ENCODE data around the gene NWD2.

NWD2 gene

GRCh38 chr4:37243722-37244582 lies 591 bp upstream of the NWD2 start:
- no peak for DNase-seq (ENCODE audit: low read depth)
- no peak overlapping the region for H3K4me3 ChIP-seq (ENCODE audit: low read depth, low read length)
- TF ChIP-seq, protein P1, sequence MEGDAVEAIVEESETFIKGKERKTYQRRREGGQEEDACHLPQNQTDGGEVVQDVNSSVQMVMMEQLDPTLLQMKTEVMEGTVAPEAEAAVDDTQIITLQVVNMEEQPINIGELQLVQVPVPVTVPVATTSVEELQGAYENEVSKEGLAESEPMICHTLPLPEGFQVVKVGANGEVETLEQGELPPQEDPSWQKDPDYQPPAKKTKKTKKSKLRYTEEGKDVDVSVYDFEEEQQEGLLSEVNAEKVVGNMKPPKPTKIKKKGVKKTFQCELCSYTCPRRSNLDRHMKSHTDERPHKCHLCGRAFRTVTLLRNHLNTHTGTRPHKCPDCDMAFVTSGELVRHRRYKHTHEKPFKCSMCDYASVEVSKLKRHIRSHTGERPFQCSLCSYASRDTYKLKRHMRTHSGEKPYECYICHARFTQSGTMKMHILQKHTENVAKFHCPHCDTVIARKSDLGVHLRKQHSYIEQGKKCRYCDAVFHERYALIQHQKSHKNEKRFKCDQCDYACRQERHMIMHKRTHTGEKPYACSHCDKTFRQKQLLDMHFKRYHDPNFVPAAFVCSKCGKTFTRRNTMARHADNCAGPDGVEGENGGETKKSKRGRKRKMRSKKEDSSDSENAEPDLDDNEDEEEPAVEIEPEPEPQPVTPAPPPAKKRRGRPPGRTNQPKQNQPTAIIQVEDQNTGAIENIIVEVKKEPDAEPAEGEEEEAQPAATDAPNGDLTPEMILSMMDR (IDR thresholded peaks at IDR 0.05; ENCODE audit: low read depth, low read length, missing control alignments), result peak; percentile 22

DNA sequence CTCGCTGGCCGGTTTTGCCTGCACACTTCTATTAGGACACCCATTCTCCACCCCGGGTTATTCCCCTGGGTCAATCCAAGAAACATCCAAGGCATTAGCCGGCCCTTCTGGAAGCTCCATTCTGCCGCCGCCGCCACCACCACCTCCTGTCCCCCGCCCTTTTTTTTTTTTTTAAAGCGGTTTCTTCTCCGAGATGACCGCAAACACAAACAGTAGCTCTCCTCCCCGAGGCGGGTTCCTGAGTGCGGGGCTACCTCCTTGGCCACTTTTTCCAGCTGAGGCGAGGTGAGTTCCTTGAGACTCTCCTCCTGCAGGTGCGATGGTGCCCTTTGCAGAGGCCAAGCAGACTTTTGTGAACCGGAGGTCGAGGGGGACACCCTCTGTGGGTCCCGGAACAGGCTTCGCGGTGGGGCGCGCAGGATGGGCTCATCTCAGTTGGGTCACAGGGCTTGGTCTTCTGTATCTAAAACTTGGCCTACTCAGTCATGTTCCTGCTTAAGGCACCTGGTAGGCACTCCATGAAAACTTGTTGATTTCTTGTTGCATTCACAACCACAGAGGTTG lies 930 bp downstream of the NWD2 start:
- TF ChIP-seq, protein P1 (IDR thresholded peaks at IDR 0.05; ENCODE audit: low read depth, low read length, missing control alignments), result no peak
- no peak for DNase-seq (ENCODE audit: low read depth)
- H3K4me3 ChIP-seq (ENCODE audit: low read depth, low read length), result no peak overlapping the region

GRCh38 chr4:37246891-37247290 lies 2.3 kb downstream of the NWD2 start:
- no peak overlapping the region for H3K4me3 ChIP-seq (ENCODE audit: low read depth, low read length)
- TF ChIP-seq, protein P1 (IDR thresholded peaks at IDR 0.05; ENCODE audit: low read depth, low read length, missing control alignments), result no peak
- DNase-seq (ENCODE audit: low read depth), result no peak

GRCh38 chr4:37258221-37258620 lies 13.7 kb downstream of the NWD2 start:
- TF ChIP-seq, protein P1 (IDR thresholded peaks at IDR 0.05; ENCODE audit: low read depth, low read length, missing control alignments), result no peak
- no peak for DNase-seq (ENCODE audit: low read depth)
- H3K4me3 ChIP-seq (ENCODE audit: low read depth, low read length), result no peak overlapping the region

- no peak overlapping the region for H3K4me3 ChIP-seq (ENCODE audit: low read depth, low read length)
- TF ChIP-seq, protein P1 (IDR thresholded peaks at IDR 0.05; ENCODE audit: low read depth, low read length, missing control alignments), result no peak
- no peak for DNase-seq (ENCODE audit: low read depth)
Measured at GRCh38 chr4:37268319-37268718, 23.8 kb downstream of the NWD2 start.

DNA sequence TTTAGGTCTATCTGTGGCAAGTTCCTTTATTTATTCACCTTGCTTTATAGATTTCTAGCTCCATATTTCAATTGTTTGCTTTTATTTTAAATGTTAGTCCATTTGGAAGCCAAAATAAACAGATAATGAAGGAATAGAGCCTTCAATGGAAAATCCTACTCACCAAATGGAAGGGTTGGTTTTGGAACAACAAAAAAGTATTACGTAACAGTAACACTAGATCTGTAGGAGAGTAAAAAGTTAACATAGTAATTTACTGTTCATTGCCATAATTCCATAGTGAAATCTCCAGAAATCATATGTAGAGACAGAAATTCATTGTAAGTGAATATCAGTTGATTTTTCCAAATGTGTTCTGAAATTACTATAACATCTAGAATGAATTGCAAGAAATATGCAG lies 34.6 kb downstream of the NWD2 start:
- H3K4me3 ChIP-seq (ENCODE audit: low read depth, low read length), result no peak overlapping the region
- TF ChIP-seq, protein P1 (IDR thresholded peaks at IDR 0.05; ENCODE audit: low read depth, low read length, missing control alignments), result no peak
- DNase-seq (ENCODE audit: low read depth), result no peak

All from GM12864 (cell line).